SK-N-SH (cell line): Measurements from ENCODE around the gene SH3RF1. TPM values are rescaled to one million over a fixed set of nuclear protein-coding genes. Genes with fewer than 3 reads are reported as not detected.

ENCODE experiments used
- CTCF ChIA-PET: fragments of 300-600, 350-600 bp; formaldehyde crosslinking; extraction: SDS; loops from one replicate; lab custom pipeline; 2021; lab: Yijun Ruan, JAX
- POLR2A ChIA-PET: fragments of 350-600 bp; sonication (Branson Sonifier 250); formaldehyde crosslinking; extraction: SDS; loops from one replicate; lab custom pipeline; 2020; ENCODE audit warnings: antibody characterized with exemption, inconsistent platforms; lab: Yijun Ruan, JAX
- DNase-seq: peaks from one replicate; pipeline ENCODE4 v3.0.0; 2012
- H2AFZ ChIP-seq: fragments of 200-600 bp; sonication (generic); 2 replicates; pipeline ENCODE4 v1.8.1; 2016; ENCODE audit warnings: antibody characterized with exemption, mild to moderate bottlenecking, low read depth
- H3F3A ChIP-seq: fragments of 200-600 bp; sonication (generic); replicated peaks from 2 replicates; pipeline ENCODE3; 2016; ENCODE audit warnings: antibody characterized with exemption, mild to moderate bottlenecking; ENCODE audit not compliant: insufficient read depth
- H3K27ac ChIP-seq, 2 experiments: fragments of 200-500 bp in 1 of 2; fragments of 200-600 bp in 1 of 2; sonication (Bioruptor generic) in 1 of 2; sonication (generic), shearing (Covaris generic) in 1 of 2; 2 replicates each; pipeline versions ENCODE4 v1.5.1 to v1.6.1; 2014 to 2016; ENCODE audit warnings: low read depth in 2 of 2, inconsistent platforms in 1 of 2, low read length in 1 of 2, mild to moderate bottlenecking in 1 of 2, mixed read lengths in 1 of 2
- H3K27me3 ChIP-seq: fragments of 200-600 bp; sonication (generic), shearing (Covaris generic); 2 replicates; pipeline ENCODE4 v1.6.1; 2016; ENCODE audit warnings: mixed run types; ENCODE audit not compliant: insufficient read depth
- H3K36me3 ChIP-seq, 2 experiments: fragments of 200-500 bp in 1 of 2; fragments of 200-600 bp in 1 of 2; sonication (Bioruptor generic) in 1 of 2; sonication (generic) in 1 of 2; replicated peaks in 1 of 2; 2 replicates each; pipeline versions ENCODE3 to v1.5.1; 2014 to 2016; ENCODE audit warnings: low read length in 1 of 2, mild to moderate bottlenecking in 1 of 2; ENCODE audit not compliant: insufficient read depth in 2 of 2, control insufficient read depth in 1 of 2
- H3K4me1 ChIP-seq, 2 experiments: fragments of 200-500 bp in 1 of 2; fragments of 200-600 bp in 1 of 2; sonication (Bioruptor generic) in 1 of 2; sonication (generic), shearing (Covaris generic) in 1 of 2; 2 replicates each; pipeline versions ENCODE4 v1.5.1 to v1.6.1; 2014 to 2016; ENCODE audit warnings: low read depth in 1 of 2, low read length in 1 of 2, mixed run types in 1 of 2; ENCODE audit not compliant: insufficient read depth in 2 of 2, control insufficient read depth in 1 of 2
- H3K4me2 ChIP-seq: fragments of 200-600 bp; sonication (generic), shearing (Covaris generic); 2 replicates; pipeline ENCODE4 v1.6.1; 2017; ENCODE audit warnings: mixed run types
- H3K4me3 ChIP-seq, 2 experiments: fragments of 200-500 bp in 1 of 2; fragments of 200-600 bp in 1 of 2; sonication (Bioruptor generic) in 1 of 2; sonication (generic), shearing (Covaris generic) in 1 of 2; 2 replicates each; pipeline versions ENCODE4 v1.5.1 to v1.8.1; 2014 to 2016; ENCODE audit warnings: low read depth in 2 of 2, inconsistent platforms in 1 of 2, low read length in 1 of 2, mild to moderate bottlenecking in 1 of 2, mixed read lengths in 1 of 2, moderate library complexity in 1 of 2
- H3K79me2 ChIP-seq: fragments of 200-600 bp; sonication (generic); 2 replicates; pipeline ENCODE4 v1.8.1; 2017; ENCODE audit warnings: mild to moderate bottlenecking; ENCODE audit not compliant: insufficient read depth
- H3K9ac ChIP-seq: fragments of 200-600 bp; sonication (generic); 2 replicates; pipeline ENCODE4 v1.6.1; 2017; ENCODE audit warnings: mixed run types
- H3K9me2 ChIP-seq: fragments of 200-600 bp; sonication (generic); 2 replicates; pipeline ENCODE4 v1.6.1; 2017; ENCODE audit warnings: mixed run types
- H3K9me3 ChIP-seq: fragments of 200-600 bp; sonication (generic); 2 replicates; pipeline ENCODE4 v1.6.1; 2017; ENCODE audit warnings: mixed run types, mild to moderate bottlenecking, moderate library complexity
- H4K20me1 ChIP-seq: fragments of 200-600 bp; sonication (generic); 2 replicates; pipeline ENCODE4 v1.6.1; 2017; ENCODE audit warnings: mild to moderate bottlenecking, mixed run types; ENCODE audit not compliant: insufficient read depth
- CHD2 ChIP-seq: fragments of 150-350 bp; IDR thresholded peaks from 2 replicates; pipeline ENCODE4 v1.6.1; 2018; ENCODE audit warnings: low read length; ENCODE audit not compliant: partially characterized antibody
- ELF1 ChIP-seq: IDR thresholded peaks from 2 replicates; pipeline ENCODE4 v1.4.0; 2012
- EP300 ChIP-seq, 2 experiments: IDR thresholded peaks; 2 replicates each; pipeline versions ENCODE4 v1.4.0 to v1.6.1; 2012; ENCODE audit warnings: borderline replicate concordance in 1 of 2, low read depth in 1 of 2, low read length in 1 of 2
- EZH2phosphoT487 ChIP-seq: fragments of 200-600 bp; sonication (generic); IDR thresholded peaks from 2 replicates; pipeline ENCODE4 v1.6.1; 2017; ENCODE audit warnings: low read depth, mixed run types, mild to moderate bottlenecking, antibody characterized with exemption, moderate library complexity, borderline replicate concordance
- FOSL2 ChIP-seq: IDR thresholded peaks from 2 replicates; pipeline ENCODE4 v1.4.0; 2012; ENCODE audit warnings: low read depth, mild to moderate bottlenecking, moderate library complexity, borderline replicate concordance
- FOXJ3 ChIP-seq: sonication (generic); formaldehyde crosslinking; IDR thresholded peaks from 2 replicates; pipeline ENCODE4 v1.5.1; 2020; ENCODE audit warnings: mild to moderate bottlenecking, missing genetic modification reagents
- FOXM1 ChIP-seq: IDR thresholded peaks from 2 replicates; pipeline ENCODE4 v1.4.0; 2012; ENCODE audit warnings: low read depth, mild to moderate bottlenecking
- GATA2 ChIP-seq: sonication (generic); formaldehyde crosslinking; IDR thresholded peaks from 2 replicates; pipeline ENCODE4 v1.5.0; 2020; ENCODE audit warnings: mild to moderate bottlenecking, missing genetic modification reagents
- JUND ChIP-seq: IDR thresholded peaks from 2 replicates; pipeline ENCODE4 v1.4.0; 2012
- MXI1 ChIP-seq: IDR thresholded peaks from 2 replicates; pipeline ENCODE4 v1.6.1; 2012; ENCODE audit warnings: mild to moderate bottlenecking, low read depth, low read length, improper control_type of control experiment
- NFIC ChIP-seq: IDR thresholded peaks from 2 replicates; pipeline ENCODE4 v1.4.0; 2012; ENCODE audit warnings: borderline replicate concordance
- NRF1 ChIP-seq: IDR thresholded peaks from 2 replicates; pipeline ENCODE4 v1.6.1; 2012; ENCODE audit warnings: low read depth, mild to moderate bottlenecking, low read length
- POLR2AphosphoS5 ChIP-seq: IDR thresholded peaks from 2 replicates; pipeline ENCODE4 v1.6.1; 2012; ENCODE audit warnings: low read depth, low read length
- RCOR1 ChIP-seq: fragments of 150-350 bp; IDR thresholded peaks from 2 replicates; pipeline ENCODE4 v1.6.1; 2017; ENCODE audit warnings: antibody characterized with exemption, low read length
- RXRA ChIP-seq: IDR thresholded peaks from 2 replicates; pipeline ENCODE4 v1.4.0; 2012; ENCODE audit warnings: low read depth, mild to moderate bottlenecking, borderline replicate concordance
- SIN3A ChIP-seq: IDR thresholded peaks from 2 replicates; pipeline ENCODE4 v1.6.1; 2012; ENCODE audit warnings: low read depth, mild to moderate bottlenecking, low read length, moderate library complexity, borderline replicate concordance
- TAF1 ChIP-seq: IDR thresholded peaks from 2 replicates; pipeline ENCODE4 v1.6.1; 2012; ENCODE audit warnings: low read depth, mild to moderate bottlenecking, low read length, moderate library complexity, borderline replicate concordance
- TCF12 ChIP-seq: IDR thresholded peaks from 2 replicates; pipeline ENCODE4 v1.4.0; 2012
- TEAD4 ChIP-seq: IDR thresholded peaks from 2 replicates; pipeline ENCODE4 v1.4.0; 2012; ENCODE audit warnings: mild to moderate bottlenecking, borderline replicate concordance; ENCODE audit not compliant: insufficient read depth
- WGBS: methylation state at CpG from one replicate; pipeline ENCODE4 v1.1.6; 2017; ENCODE audit warnings: low lambda C conversion rate; 5-methylcytosine and 5-hydroxymethylcytosine counted together
- polyA plus RNA-seq, 3 experiments: library from polyadenylated mRNA; depleted of rRNA; stranded (reverse); fragments of >200 nt; gene quantifications; 2 replicates each; pipeline ENCODE4 v1.2.3, GENCODE V29; 2012
- TF ChIP-seq, protein P1 (sequence below): IDR thresholded peaks from 2 replicates; pipeline ENCODE4; 2012
- TF ChIP-seq, protein P2 (sequence below): fragments of 150-350 bp; IDR thresholded peaks from 2 replicates; pipeline ENCODE4 v1.6.1; 2016; ENCODE audit warnings: mild to moderate bottlenecking, low read depth, low read length
- TF ChIP-seq, protein P3 (sequence below): IDR thresholded peaks from 2 replicates; pipeline ENCODE4 v1.4.0; 2012; ENCODE audit warnings: low read depth, borderline replicate concordance

SH3RF1 gene
- polyA plus RNA-seq, 1 of the 3 experiments (the other 2 are of a cell fraction): 22.0 TPM

DNA sequence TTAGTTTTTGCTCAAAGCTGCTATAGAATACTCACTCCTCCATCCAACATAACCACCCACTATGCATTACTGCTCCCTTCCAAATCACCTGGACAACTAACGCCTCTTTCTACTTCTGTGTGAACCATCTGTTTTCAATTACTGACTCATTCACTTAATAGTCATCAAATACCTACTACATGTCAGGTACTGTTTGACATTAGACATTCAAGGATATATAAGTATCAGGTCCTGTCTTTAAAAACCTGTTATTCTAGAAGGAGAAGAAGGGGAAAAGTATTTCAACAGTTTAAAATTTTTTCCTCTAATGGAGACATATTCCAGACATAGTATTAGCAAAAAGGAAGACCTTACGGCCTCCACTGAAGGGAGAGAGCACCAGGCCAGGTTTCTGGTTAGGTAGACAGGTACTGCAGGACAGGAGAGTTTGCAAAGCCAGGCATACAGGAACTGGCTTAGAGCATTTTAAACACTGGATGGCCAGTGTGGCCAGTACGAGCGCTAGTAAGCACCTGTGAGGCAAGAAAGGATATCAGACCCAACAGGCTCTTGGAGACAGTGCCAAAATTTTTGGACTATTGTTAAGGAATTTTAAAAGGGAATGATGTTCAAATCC, 39.0 kb downstream of the SH3RF1 start:
- Histone ChIP-seq H3K4me1 (peaks cover 2 to 4% of the 10 kb centered on the region in 2 experiments; a peak in 2 of 4 replicates), H3K4me2 (no peak overlapping the region), H4K20me1 (peaks cover 40% of the 10 kb centered on the region), H3K27me3 (no peaks in the 10 kb centered on the region), H3F3A (peaks cover 58% of the 10 kb centered on the region), H3K79me2 (peaks cover 96% of the 10 kb centered on the region), H3K9ac (no peak overlapping the region), H3K9me2 (no peaks in the 10 kb centered on the region), H3K9me3 (no peaks in the 10 kb centered on the region), H3K36me3 (peaks cover 0 to 18% of the 10 kb centered on the region in 2 experiments), H3K4me3 (no peak overlapping the region), H3K27ac (peak overlapping the region; percentile 29 to 43; a peak in 3 of 4 replicates), H2AFZ (no peak overlapping the region)
- DNase-seq: no peak
- ChIA-PET CTCF (no interaction called here), POLR2A (no interaction called here)
- 44% methylated on average over 4 of the region's 4 CpGs for WGBS
- TF ChIP-seq GATA2 (CRISPR knock-in tag): no peak
- TF ChIP-seq RXRA: no peak
- peak; percentile 80 for TF ChIP-seq JUND
- TF ChIP-seq NFIC: peak; percentile 34; the same call in 1 of the 2 replicates
- TF ChIP-seq FOXJ3 (CRISPR knock-in tag): no peak
- TF ChIP-seq, protein P1, sequence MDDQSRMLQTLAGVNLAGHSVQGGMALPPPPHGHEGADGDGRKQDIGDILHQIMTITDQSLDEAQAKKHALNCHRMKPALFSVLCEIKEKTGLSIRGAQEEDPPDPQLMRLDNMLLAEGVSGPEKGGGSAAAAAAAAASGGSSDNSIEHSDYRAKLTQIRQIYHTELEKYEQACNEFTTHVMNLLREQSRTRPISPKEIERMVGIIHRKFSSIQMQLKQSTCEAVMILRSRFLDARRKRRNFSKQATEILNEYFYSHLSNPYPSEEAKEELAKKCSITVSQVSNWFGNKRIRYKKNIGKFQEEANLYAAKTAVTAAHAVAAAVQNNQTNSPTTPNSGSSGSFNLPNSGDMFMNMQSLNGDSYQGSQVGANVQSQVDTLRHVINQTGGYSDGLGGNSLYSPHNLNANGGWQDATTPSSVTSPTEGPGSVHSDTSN: peak; percentile 86
- peak; percentile 96 for TF ChIP-seq TCF12
- TF ChIP-seq, protein P2, sequence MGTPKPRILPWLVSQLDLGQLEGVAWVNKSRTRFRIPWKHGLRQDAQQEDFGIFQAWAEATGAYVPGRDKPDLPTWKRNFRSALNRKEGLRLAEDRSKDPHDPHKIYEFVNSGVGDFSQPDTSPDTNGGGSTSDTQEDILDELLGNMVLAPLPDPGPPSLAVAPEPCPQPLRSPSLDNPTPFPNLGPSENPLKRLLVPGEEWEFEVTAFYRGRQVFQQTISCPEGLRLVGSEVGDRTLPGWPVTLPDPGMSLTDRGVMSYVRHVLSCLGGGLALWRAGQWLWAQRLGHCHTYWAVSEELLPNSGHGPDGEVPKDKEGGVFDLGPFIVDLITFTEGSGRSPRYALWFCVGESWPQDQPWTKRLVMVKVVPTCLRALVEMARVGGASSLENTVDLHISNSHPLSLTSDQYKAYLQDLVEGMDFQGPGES: no peak
- TF ChIP-seq POLR2AphosphoS5: peak; percentile 79; the same call in 1 of the 2 replicates
- TF ChIP-seq SIN3A: no peak
- TF ChIP-seq EP300 (IDR thresholded peaks at IDR 0.05; ENCODE audit: borderline replicate concordance in 1 of 2, low read depth in 1 of 2, low read length in 1 of 2): peak in 1 of 2 experiments; percentile 52; a peak in 1 of 4 replicates
- TF ChIP-seq FOSL2: peak; percentile 60; the same call in 1 of the 2 replicates

DNA sequence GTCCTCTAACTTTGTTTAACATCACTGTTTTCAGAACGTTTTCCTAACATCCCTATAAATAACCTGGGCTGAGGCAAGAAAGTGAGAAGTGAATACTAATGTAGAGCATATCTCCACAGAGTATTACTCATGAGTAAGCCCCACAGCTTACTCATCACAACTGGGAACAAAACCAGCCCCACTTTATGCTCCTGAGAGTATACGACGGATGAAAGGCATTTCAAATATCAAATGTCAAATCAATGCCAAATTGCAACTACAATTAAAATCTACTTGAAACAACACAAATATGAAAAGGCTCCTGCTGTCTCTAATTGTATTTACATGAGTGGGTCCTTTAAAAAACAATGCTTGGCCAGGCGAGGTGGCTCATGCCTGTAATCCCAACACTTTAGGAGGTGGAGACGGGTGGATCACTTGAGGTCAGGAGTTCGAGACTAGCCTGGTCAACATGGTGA, 41.2 kb downstream of the SH3RF1 start:
- Histone ChIP-seq H4K20me1 (peaks cover 18% of the 10 kb centered on the region), H3K4me3 (no peak overlapping the region), H3K79me2 (peaks cover 86% of the 10 kb centered on the region), H3K4me2 (peak overlapping the region; percentile 38; the same call in 1 of the 2 replicates), H3K4me1 (peaks cover 4 to 19% of the 10 kb centered on the region in 2 experiments), H3K36me3 (peaks cover 0 to 18% of the 10 kb centered on the region in 2 experiments), H3F3A (peaks cover 78% of the 10 kb centered on the region), H3K9me2 (no peaks in the 10 kb centered on the region), H3K27ac (peak overlapping the region; percentile 36 to 98; a peak in 3 of 4 replicates), H2AFZ (no peak overlapping the region), H3K27me3 (no peaks in the 10 kb centered on the region), H3K9ac (peak overlapping the region; percentile 28; the same call in 1 of the 2 replicates), H3K9me3 (no peaks in the 10 kb centered on the region)
- 19% methylated on average over 6 of the region's 6 CpGs for WGBS
- CTCF ChIA-PET: no interaction called here
- POLR2A ChIA-PET: no interaction called here
- DNase-seq: no peak
- TF ChIP-seq TAF1: no peak
- TF ChIP-seq ELF1: no peak
- TF ChIP-seq NRF1: no peak
- peak; percentile 74; the same call in 1 of the 2 replicates for TF ChIP-seq TEAD4
- no peak for TF ChIP-seq CHD2
- TF ChIP-seq EZH2phosphoT487: no peak
- TF ChIP-seq GATA2 (CRISPR knock-in tag): no peak
- TF ChIP-seq, protein P2: no peak
- peak; percentile 92 for TF ChIP-seq RXRA
- TF ChIP-seq MXI1: no peak
- peak; percentile 42; the same call in 1 of the 2 replicates for TF ChIP-seq SIN3A
- no peak; the same call in 1 of the 2 replicates for TF ChIP-seq RCOR1
- peak; percentile 87 for TF ChIP-seq FOXM1
- TF ChIP-seq FOXJ3 (CRISPR knock-in tag): no peak
- TF ChIP-seq, protein P3, sequence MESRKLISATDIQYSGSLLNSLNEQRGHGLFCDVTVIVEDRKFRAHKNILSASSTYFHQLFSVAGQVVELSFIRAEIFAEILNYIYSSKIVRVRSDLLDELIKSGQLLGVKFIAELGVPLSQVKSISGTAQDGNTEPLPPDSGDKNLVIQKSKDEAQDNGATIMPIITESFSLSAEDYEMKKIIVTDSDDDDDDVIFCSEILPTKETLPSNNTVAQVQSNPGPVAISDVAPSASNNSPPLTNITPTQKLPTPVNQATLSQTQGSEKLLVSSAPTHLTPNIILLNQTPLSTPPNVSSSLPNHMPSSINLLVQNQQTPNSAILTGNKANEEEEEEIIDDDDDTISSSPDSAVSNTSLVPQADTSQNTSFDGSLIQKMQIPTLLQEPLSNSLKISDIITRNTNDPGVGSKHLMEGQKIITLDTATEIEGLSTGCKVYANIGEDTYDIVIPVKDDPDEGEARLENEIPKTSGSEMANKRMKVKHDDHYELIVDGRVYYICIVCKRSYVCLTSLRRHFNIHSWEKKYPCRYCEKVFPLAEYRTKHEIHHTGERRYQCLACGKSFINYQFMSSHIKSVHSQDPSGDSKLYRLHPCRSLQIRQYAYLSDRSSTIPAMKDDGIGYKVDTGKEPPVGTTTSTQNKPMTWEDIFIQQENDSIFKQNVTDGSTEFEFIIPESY: peak; percentile 57; the same call in 1 of the 2 replicates
